Measurements from ENCODE around the gene ARFIP1.

DNA sequence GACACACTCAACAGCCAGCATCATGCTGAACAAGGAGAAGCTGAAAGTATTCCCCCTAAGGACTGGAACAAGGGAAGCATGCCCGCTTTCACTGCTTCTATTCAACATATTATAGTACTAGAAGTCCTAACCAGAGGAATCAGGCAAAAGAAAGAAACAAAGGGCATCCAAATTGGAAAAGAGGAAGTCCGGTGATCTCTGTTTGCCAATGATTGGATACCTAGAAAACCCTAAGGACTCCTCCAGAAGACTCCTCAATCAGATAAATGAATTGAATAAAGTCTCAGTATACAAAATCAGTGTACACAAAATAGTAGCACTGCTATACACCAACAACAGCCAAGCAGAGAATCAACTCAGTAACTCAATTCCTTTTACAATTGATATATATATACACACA is 44.8 kb downstream of the ARFIP1 start:
- TF ChIP-seq POLR2A (IDR thresholded peaks at IDR 0.05; ENCODE audit: low read depth) (no peak), EP300 (IDR thresholded peaks at IDR 0.05) (no peak), POLR2AphosphoS5 (IDR thresholded peaks at IDR 0.05) (no peak)
- TF ChIP-seq, protein P1, sequence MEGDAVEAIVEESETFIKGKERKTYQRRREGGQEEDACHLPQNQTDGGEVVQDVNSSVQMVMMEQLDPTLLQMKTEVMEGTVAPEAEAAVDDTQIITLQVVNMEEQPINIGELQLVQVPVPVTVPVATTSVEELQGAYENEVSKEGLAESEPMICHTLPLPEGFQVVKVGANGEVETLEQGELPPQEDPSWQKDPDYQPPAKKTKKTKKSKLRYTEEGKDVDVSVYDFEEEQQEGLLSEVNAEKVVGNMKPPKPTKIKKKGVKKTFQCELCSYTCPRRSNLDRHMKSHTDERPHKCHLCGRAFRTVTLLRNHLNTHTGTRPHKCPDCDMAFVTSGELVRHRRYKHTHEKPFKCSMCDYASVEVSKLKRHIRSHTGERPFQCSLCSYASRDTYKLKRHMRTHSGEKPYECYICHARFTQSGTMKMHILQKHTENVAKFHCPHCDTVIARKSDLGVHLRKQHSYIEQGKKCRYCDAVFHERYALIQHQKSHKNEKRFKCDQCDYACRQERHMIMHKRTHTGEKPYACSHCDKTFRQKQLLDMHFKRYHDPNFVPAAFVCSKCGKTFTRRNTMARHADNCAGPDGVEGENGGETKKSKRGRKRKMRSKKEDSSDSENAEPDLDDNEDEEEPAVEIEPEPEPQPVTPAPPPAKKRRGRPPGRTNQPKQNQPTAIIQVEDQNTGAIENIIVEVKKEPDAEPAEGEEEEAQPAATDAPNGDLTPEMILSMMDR (IDR thresholded peaks at IDR 0.05) = no peak
